IMR-90 (cell line): ENCODE measurements around the gene ANKMY2.

Experiments used
- BHLHE40 ChIP-seq: fragments of 150-350 bp; IDR thresholded peaks from 2 replicates; pipeline ENCODE4 v1.6.1; 2016; ENCODE audit warnings: mild to moderate bottlenecking, low read depth, low read length
- CEBPB ChIP-seq: IDR thresholded peaks from 2 replicates; pipeline ENCODE4 v1.6.1; 2012; ENCODE audit warnings: low read depth, low read length, improper control_type of control experiment
- CTCF ChIP-seq: conservative IDR thresholded peaks from 2 replicates; pipeline ENCODE4 v1.5.1; 2012; ENCODE audit warnings: mild to moderate bottlenecking, low read depth, low read length, improper control_type of control experiment
- MAFK ChIP-seq: IDR thresholded peaks from 2 replicates; pipeline ENCODE4 v1.6.1; 2012; ENCODE audit warnings: low read depth, low read length, improper control_type of control experiment
- MAZ ChIP-seq: IDR thresholded peaks from 2 replicates; pipeline ENCODE4 v1.6.1; 2012; ENCODE audit warnings: low read depth, mild to moderate bottlenecking, low read length, improper control_type of control experiment, moderate library complexity, borderline replicate concordance
- MXI1 ChIP-seq: IDR thresholded peaks from 2 replicates; pipeline ENCODE4 v1.6.1; 2012; ENCODE audit warnings: low read depth, mild to moderate bottlenecking, low read length, moderate library complexity, borderline replicate concordance
- POLR2A ChIP-seq: IDR thresholded peaks from 2 replicates; pipeline ENCODE4 v1.6.1; 2012; ENCODE audit warnings: mild to moderate bottlenecking, low read depth, low read length
- RAD21 ChIP-seq: IDR thresholded peaks from 2 replicates; pipeline ENCODE4 v1.6.1; 2012; ENCODE audit warnings: low read length, improper control_type of control experiment
- RCOR1 ChIP-seq: IDR thresholded peaks from 2 replicates; pipeline ENCODE4 v1.6.1; 2012; ENCODE audit warnings: mild to moderate bottlenecking, low read length, improper control_type of control experiment; ENCODE audit not compliant: insufficient replicate concordance
- RFX5 ChIP-seq: IDR thresholded peaks from 2 replicates; pipeline ENCODE4 v1.8.0; 2012; ENCODE audit warnings: low read depth, mild to moderate bottlenecking, low read length, moderate library complexity
- SMC3 ChIP-seq: fragments of 150-350 bp; IDR thresholded peaks from 2 replicates; pipeline ENCODE4 v1.6.1; 2016; ENCODE audit warnings: low read depth, mild to moderate bottlenecking, antibody characterized with exemption, low read length, moderate library complexity
- TF ChIP-seq, protein P1 (sequence below): fragments of 150-350 bp; IDR thresholded peaks from 2 replicates; pipeline ENCODE4 v1.6.1; 2017; ENCODE audit warnings: mild to moderate bottlenecking, antibody characterized with exemption, low read length, low read depth
- TF ChIP-seq, protein P2 (sequence below): fragments of 150-350 bp; IDR thresholded peaks from 2 replicates; pipeline ENCODE4 v1.6.1; 2016; ENCODE audit warnings: low read depth, mild to moderate bottlenecking, low read length, moderate library complexity, borderline replicate concordance

DNA sequence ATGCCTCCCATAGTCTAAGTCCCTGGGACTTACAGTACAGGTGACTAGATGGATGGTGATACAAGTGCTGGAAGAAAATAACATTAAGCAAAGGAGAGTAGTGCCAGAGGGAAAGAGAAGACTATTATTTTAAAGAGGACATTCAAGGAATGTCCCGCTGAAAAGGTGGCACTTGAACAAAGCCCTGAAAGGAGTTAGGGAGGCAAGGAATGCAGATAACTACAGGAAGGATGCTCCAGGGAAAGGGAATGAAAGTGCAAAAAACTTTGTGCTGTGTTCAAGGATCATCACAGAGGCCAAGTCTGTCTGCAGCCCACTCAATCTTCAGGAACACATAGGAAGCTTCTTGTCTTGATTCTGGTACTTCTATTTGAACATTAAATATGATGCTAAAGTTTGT is 14.9 kb downstream of the ANKMY2 start:
- TF ChIP-seq CTCF: no peak
- TF ChIP-seq, protein P1, sequence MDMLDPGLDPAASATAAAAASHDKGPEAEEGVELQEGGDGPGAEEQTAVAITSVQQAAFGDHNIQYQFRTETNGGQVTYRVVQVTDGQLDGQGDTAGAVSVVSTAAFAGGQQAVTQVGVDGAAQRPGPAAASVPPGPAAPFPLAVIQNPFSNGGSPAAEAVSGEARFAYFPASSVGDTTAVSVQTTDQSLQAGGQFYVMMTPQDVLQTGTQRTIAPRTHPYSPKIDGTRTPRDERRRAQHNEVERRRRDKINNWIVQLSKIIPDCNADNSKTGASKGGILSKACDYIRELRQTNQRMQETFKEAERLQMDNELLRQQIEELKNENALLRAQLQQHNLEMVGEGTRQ: no peak
- no peak for TF ChIP-seq POLR2A
- TF ChIP-seq CEBPB: no peak
- TF ChIP-seq RCOR1: no peak
- no peak for TF ChIP-seq MAZ
- TF ChIP-seq MXI1: no peak
- no peak for TF ChIP-seq RAD21
- no peak for TF ChIP-seq SMC3
- TF ChIP-seq, protein P2, sequence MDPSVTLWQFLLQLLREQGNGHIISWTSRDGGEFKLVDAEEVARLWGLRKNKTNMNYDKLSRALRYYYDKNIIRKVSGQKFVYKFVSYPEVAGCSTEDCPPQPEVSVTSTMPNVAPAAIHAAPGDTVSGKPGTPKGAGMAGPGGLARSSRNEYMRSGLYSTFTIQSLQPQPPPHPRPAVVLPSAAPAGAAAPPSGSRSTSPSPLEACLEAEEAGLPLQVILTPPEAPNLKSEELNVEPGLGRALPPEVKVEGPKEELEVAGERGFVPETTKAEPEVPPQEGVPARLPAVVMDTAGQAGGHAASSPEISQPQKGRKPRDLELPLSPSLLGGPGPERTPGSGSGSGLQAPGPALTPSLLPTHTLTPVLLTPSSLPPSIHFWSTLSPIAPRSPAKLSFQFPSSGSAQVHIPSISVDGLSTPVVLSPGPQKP: no peak
- no peak for TF ChIP-seq MAFK
- no peak for TF ChIP-seq RFX5
- no peak for TF ChIP-seq BHLHE40
